Neural cell (in vitro differentiated cells): ENCODE results near the gene POM121. TPM values are rescaled to one million over a fixed set of nuclear protein-coding genes. Genes with fewer than 3 reads are reported as not detected.
"Not testable (repeated sequence)": the region's sequence is repeated elsewhere in the genome, so short reads cannot be mapped to it uniquely, and the experiment has no call there.

ENCODE experiments used
- H2AFZ ChIP-seq: fragments of 200-600, 300-800 bp; sonication (generic), shearing (Covaris generic); 2 replicates; pipeline ENCODE4 v1.6.0; 2014; ENCODE audit warnings: low read depth, mild to moderate bottlenecking, antibody characterized with exemption, low read length, moderate library complexity
- H3F3A ChIP-seq: fragments of 200-600 bp; shearing (Covaris generic); 2 replicates; pipeline ENCODE4 v1.6.1; 2016; ENCODE audit warnings: mild to moderate bottlenecking, moderate library complexity, mixed read lengths, antibody characterized with exemption, low read length; ENCODE audit not compliant: insufficient read depth, poor library complexity, severe bottlenecking
- H3K27ac ChIP-seq: fragments of 200-600, 300-800 bp; sonication (generic), shearing (Covaris generic); 2 replicates; pipeline ENCODE4 v1.5.1; 2014; ENCODE audit warnings: mild to moderate bottlenecking, low read length, moderate library complexity
- H3K27me3 ChIP-seq: fragments of 300-800, 200-600 bp; sonication (generic), shearing (Covaris generic); 2 replicates; pipeline ENCODE4 v1.6.0; 2014; ENCODE audit warnings: mild to moderate bottlenecking, low read depth, low read length, moderate library complexity; ENCODE audit not compliant: insufficient read depth
- H3K36me3 ChIP-seq: fragments of 300-800, 200-600 bp; sonication (generic), shearing (Covaris generic); 2 replicates; pipeline ENCODE4 v1.5.1; 2014; ENCODE audit warnings: mild to moderate bottlenecking, antibody characterized with exemption, low read length, moderate library complexity; ENCODE audit not compliant: insufficient read depth
- H3K4me2 ChIP-seq: fragments of 300-800, 200-600 bp; sonication (generic), shearing (Covaris generic); 2 replicates; pipeline ENCODE4 v1.6.0; 2014; ENCODE audit warnings: mild to moderate bottlenecking, low read length
- H3K4me3 ChIP-seq: fragments of 300-800, 200-600 bp; sonication (generic), shearing (Covaris generic); 2 replicates; pipeline ENCODE4 v1.5.1; 2014; ENCODE audit warnings: mild to moderate bottlenecking, low read length, moderate library complexity
- H3K79me2 ChIP-seq: fragments of 200-600 bp; shearing (Covaris generic); replicated peaks from 2 replicates; pipeline ENCODE4 v1.6.0; 2014; ENCODE audit warnings: mild to moderate bottlenecking, low read length, moderate library complexity; ENCODE audit not compliant: insufficient read depth
- H3K9ac ChIP-seq: fragments of 300-800, 200-600 bp; sonication (generic), shearing (Covaris generic); 2 replicates; pipeline ENCODE4 v1.6.1; 2016; ENCODE audit warnings: mild to moderate bottlenecking, low read length, mixed read lengths
- H3K9me2 ChIP-seq: fragments of 200-600 bp; shearing (Covaris generic); 2 replicates; pipeline ENCODE4 v1.6.1; 2016; ENCODE audit warnings: mild to moderate bottlenecking, low read length, mixed read lengths; ENCODE audit not compliant: insufficient read depth
- H3K9me3 ChIP-seq: fragments of 200-600, 300-800 bp; sonication (generic), shearing (Covaris generic); 2 replicates; pipeline ENCODE4 v1.6.1; 2016; ENCODE audit warnings: mild to moderate bottlenecking, mixed run types, low read length, moderate library complexity, mixed read lengths
- H4K20me1 ChIP-seq: fragments of 200-600 bp; shearing (Covaris generic); 2 replicates; pipeline ENCODE4 v1.6.1; 2016; ENCODE audit warnings: mild to moderate bottlenecking, mixed run types; ENCODE audit not compliant: insufficient read depth
- polyA plus RNA-seq: library from polyadenylated mRNA; depleted of rRNA; stranded (reverse); fragments of >200 nt; gene quantifications from 2 replicates; pipeline ENCODE4 v1.2.3, GENCODE V29; 2014

The POM121 gene
- polyA plus RNA-seq, 1 donor from 2014 or later: 5.3 TPM

GRCh38 chr7:72927791-72928190 is 2.9 kb downstream of the POM121 start:
- not testable (repeated sequence) for H4K20me1 ChIP-seq, H3K4me2 ChIP-seq, H3K9me3 ChIP-seq, H3K9ac ChIP-seq, H3K27me3 ChIP-seq, H3K9me2 ChIP-seq, H3K4me3 ChIP-seq, H3K27ac ChIP-seq, H2AFZ ChIP-seq, H3F3A ChIP-seq, H3K36me3 ChIP-seq
- peaks cover 16% of the 10 kb centered on the region for H3K79me2 ChIP-seq

DNA sequence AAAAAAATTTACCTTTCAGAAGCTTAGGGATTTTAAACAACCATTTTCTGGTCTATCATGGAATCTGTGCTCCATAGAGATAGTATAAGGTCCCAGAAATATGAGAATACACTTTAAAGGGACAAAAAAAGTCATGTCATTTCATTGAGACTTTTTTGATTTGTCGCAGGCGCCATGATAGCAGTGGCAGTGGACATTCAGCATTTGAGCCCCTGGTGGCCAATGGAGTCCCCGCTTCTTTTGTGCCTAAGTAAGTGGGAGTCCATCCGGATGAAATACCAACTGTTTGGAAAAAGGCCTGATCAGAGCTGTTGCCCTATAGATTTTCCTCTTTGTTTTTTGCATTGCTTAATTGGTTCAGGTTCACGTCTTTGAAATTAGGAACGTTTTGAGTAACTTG is 3.3 kb downstream of the POM121 start:
- H3K4me2 ChIP-seq, H3F3A ChIP-seq, H3K36me3 ChIP-seq, H3K9me2 ChIP-seq, H3K27me3 ChIP-seq, H3K9me3 ChIP-seq, H2AFZ ChIP-seq, H3K4me3 ChIP-seq, H3K9ac ChIP-seq, H4K20me1 ChIP-seq, H3K27ac ChIP-seq: not testable (repeated sequence)
- H3K79me2 ChIP-seq: peaks cover 16% of the 10 kb centered on the region

DNA sequence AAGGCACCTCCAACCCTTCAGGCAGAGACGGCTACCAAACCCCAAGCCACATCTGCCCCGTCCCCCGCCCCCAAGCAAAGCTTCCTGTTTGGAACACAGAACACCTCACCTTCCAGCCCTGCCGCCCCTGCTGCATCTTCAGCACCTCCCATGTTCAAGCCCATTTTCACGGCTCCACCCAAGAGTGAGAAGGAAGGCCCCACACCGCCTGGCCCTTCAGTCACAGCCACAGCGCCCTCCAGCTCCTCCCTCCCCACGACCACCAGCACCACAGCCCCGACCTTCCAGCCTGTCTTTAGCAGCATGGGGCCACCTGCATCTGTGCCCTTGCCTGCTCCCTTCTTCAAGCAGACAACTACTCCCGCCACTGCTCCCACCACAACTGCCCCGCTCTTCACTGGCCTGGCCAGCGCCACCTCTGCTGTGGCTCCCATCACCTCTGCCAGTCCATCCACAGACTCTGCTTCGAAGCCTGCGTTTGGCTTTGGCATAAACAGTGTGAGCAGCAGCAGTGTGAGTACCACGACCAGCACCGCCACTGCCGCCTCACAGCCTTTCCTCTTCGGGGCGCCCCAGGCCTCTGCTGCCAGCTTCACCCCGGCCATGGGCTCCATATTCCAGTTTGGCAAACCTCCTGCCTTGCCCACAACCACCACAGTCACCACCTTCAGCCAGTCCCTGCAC is 17.3 kb downstream of the POM121 start:
- not testable (repeated sequence) for H3F3A ChIP-seq, H3K4me2 ChIP-seq, H4K20me1 ChIP-seq, H3K9me2 ChIP-seq, H3K27ac ChIP-seq, H2AFZ ChIP-seq, H3K79me2 ChIP-seq, H3K4me3 ChIP-seq, H3K36me3 ChIP-seq, H3K9me3 ChIP-seq, H3K9ac ChIP-seq, H3K27me3 ChIP-seq

- not testable (repeated sequence) for H3K9me3 ChIP-seq, H3F3A ChIP-seq, H2AFZ ChIP-seq, H3K9me2 ChIP-seq, H3K9ac ChIP-seq, H3K4me2 ChIP-seq, H3K27ac ChIP-seq, H3K4me3 ChIP-seq, H3K27me3 ChIP-seq, H3K79me2 ChIP-seq, H4K20me1 ChIP-seq, H3K36me3 ChIP-seq
These were observed 18.1 kb downstream of the POM121 start for GRCh38 chr7:72942956-72943355.

DNA sequence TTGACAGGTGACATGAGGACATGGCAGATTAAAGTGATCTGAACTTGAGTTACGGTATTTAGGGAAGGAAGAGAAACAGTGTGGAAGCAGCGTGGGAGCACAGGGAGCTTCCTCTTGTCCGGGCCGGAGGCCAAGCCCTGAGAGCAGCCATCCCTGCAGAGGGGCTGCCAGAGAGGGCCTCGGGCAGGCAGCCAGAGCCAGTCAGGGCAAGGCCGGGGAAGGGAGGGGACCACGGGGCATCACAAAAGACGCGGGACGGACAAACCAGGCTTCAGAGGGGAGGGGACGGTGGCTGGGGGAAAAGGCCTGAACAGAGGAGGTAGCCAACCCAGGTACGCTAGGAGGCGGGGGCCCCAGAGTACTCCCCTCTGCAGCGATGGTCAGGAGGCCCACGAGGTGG is 20.0 kb downstream of the POM121 start:
- not testable (repeated sequence) for H3K4me3 ChIP-seq, H3K79me2 ChIP-seq, H4K20me1 ChIP-seq, H3K36me3 ChIP-seq, H3K27ac ChIP-seq, H3K9me3 ChIP-seq, H3K9ac ChIP-seq, H2AFZ ChIP-seq, H3F3A ChIP-seq, H3K27me3 ChIP-seq, H3K9me2 ChIP-seq, H3K4me2 ChIP-seq

GRCh38 chr7:72945597-72945996 is 20.7 kb downstream of the POM121 start:
- not testable (repeated sequence) for H3K9me3 ChIP-seq, H3K4me3 ChIP-seq, H3K4me2 ChIP-seq, H3K9me2 ChIP-seq, H4K20me1 ChIP-seq, H3K27me3 ChIP-seq, H3K9ac ChIP-seq, H2AFZ ChIP-seq, H3F3A ChIP-seq, H3K36me3 ChIP-seq, H3K27ac ChIP-seq, H3K79me2 ChIP-seq

- H3K9me3 ChIP-seq, H3K27ac ChIP-seq, H3F3A ChIP-seq, H3K9me2 ChIP-seq, H3K27me3 ChIP-seq, H3K36me3 ChIP-seq, H3K4me2 ChIP-seq, H4K20me1 ChIP-seq, H2AFZ ChIP-seq, H3K9ac ChIP-seq, H3K79me2 ChIP-seq, H3K4me3 ChIP-seq: not testable (repeated sequence)
These were observed 21.3 kb downstream of the POM121 start for GRCh38 chr7:72946130-72946745.

- not testable (repeated sequence) for H3K9ac ChIP-seq, H2AFZ ChIP-seq, H3K36me3 ChIP-seq, H3F3A ChIP-seq, H3K27ac ChIP-seq, H3K27me3 ChIP-seq, H3K79me2 ChIP-seq, H4K20me1 ChIP-seq, H3K4me2 ChIP-seq, H3K4me3 ChIP-seq, H3K9me3 ChIP-seq, H3K9me2 ChIP-seq
These were observed 23.8 kb downstream of the POM121 start for GRCh38 chr7:72948714-72949113.
